Kidney (tissue), 22 donors: Measurements from ENCODE around the gene PALD1. TPM values are rescaled to one million over a fixed set of nuclear protein-coding genes. Genes with fewer than 3 reads are reported as not detected.

Experiments used
- DNase-seq, 5 donors: peaks; one replicate each; pipeline ENCODE4 v3.0.0-alpha.2; 2013 to 2020
- FAIRE-seq: peaks from 2 replicates; lab custom pipeline; 2012; peaks lifted over from hg19 to GRCh38; lab: Jason Lieb, UNC
- H3K27ac ChIP-seq, 2 donors: one replicate each; pipeline ENCODE4 v1.7.0; 2013; ENCODE audit warnings: low read depth in 2 of 2, low read length in 2 of 2, inconsistent platforms in 1 of 2
- H3K27me3 ChIP-seq: one replicate; pipeline ENCODE4 v1.7.1; 2013; ENCODE audit warnings: low read length, inconsistent platforms; ENCODE audit not compliant: control insufficient read depth, insufficient read depth
- H3K36me3 ChIP-seq, 3 donors: one replicate each; pipeline versions ENCODE4 v1.7.0 to v1.7.1; 2013; ENCODE audit warnings: low read length in 3 of 3, control low read depth in 1 of 3, inconsistent platforms in 1 of 3; ENCODE audit not compliant: insufficient read depth in 3 of 3, control insufficient read depth in 2 of 3
- H3K4me1 ChIP-seq, 3 donors: one replicate each; pipeline versions ENCODE4 v1.7.0 to v1.7.1; 2013; ENCODE audit warnings: low read length in 3 of 3, inconsistent platforms in 1 of 3, low read depth in 1 of 3; ENCODE audit not compliant: control insufficient read depth in 2 of 3, insufficient read depth in 2 of 3
- H3K4me3 ChIP-seq, 3 donors: one replicate each; pipeline versions ENCODE4 v1.7.0 to v1.8.1; 2013; ENCODE audit warnings: low read length in 3 of 3, control low read depth in 1 of 3, inconsistent platforms in 1 of 3
- H3K9ac ChIP-seq, 3 donors: one replicate each; pipeline versions ENCODE4 v1.7.0 to v1.7.1; 2013; ENCODE audit warnings: low read length in 3 of 3, control low read depth in 1 of 3, inconsistent platforms in 1 of 3
- H3K9me3 ChIP-seq, 3 donors: one replicate each; pipeline versions ENCODE4 v1.7.0 to v1.7.1; 2013; ENCODE audit warnings: low read length in 3 of 3, control low read depth in 1 of 3, inconsistent platforms in 1 of 3; ENCODE audit not compliant: control insufficient read depth in 2 of 3, insufficient read depth in 1 of 3
- CTCF ChIP-seq: IDR thresholded peaks from 3 replicates; pipeline ENCODE4 v1.5.1; 2012; ENCODE audit warnings: mild to moderate bottlenecking, moderate library complexity, borderline replicate concordance; ENCODE audit not compliant: insufficient read depth; ENCODE audit errors: extremely low read depth
- intact Hi-C: fragments of 100-400 bp; cut with DNase I; formaldehyde crosslinking; loops from one replicate; pipeline ENCODE4 v1.11.1; 2022
- long read RNA-seq, 10 donors: library from polyadenylated mRNA in 1 of 10; unstranded in 1 of 10; transcript quantifications; one replicate each; pipeline ENCODE4 v2.0.0 and lab custom pipeline, GENCODE V29; 2021 to 2026
- polyA plus RNA-seq: library from polyadenylated mRNA; stranded (reverse); fragments of 350-450 nt; fragmentation: Illumina TruSeq; extraction: RNeasy Lipid Tissue Mini Kit (QIAGEN cat#74804); gene quantifications from one replicate; pipeline ENCODE4 v1.2.3, GENCODE V29; 2014; ENCODE audit warnings: low read depth, low replicate concordance; ENCODE audit not compliant: insufficient read depth
- total RNA-seq: library from RNA; stranded (reverse); fragmentation: NEBNext Ultra II Directional; extraction: Animal tissue kit (Norgen Biotek cat#: 25700); gene quantifications from one replicate; pipeline ENCODE4 v1.2.1, GENCODE V29; 2021
- donor health status: control.
- donor health status: control.
- donor health status: control.
- donor health status: control.
- donor health status: control.
- donor health status: DM: yes; HTN: yes; CAD: no.
- donor health status: Normal renal cell carcinoma (clear cell type).

Gene PALD1
- total RNA-seq (14.4 TPM), polyA plus RNA-seq (3.0 TPM)
- long read RNA-seq, donor 1, full-length matches to known transcripts: 1 of 6 reads
- long read RNA-seq, donor 1, partial matches to known transcripts: 5 of 6 reads
- long read RNA-seq, donor 1, other reads (novel, unspliced or antisense): 0 of 6 reads
- long read RNA-seq, donor 2: 0 reads
- long read RNA-seq, donor 3, full-length matches to known transcripts: 1 of 1 reads
- long read RNA-seq, donor 3, partial matches to known transcripts: 0 of 1 reads
- long read RNA-seq, donor 3, other reads (novel, unspliced or antisense): 0 of 1 reads
- long read RNA-seq, donor 4: 0 reads
- long read RNA-seq, donor 5: 0 reads
- long read RNA-seq, donor 6: 0 reads
- long read RNA-seq, donor 7, full-length matches to known transcripts: 1 of 9 reads
- long read RNA-seq, donor 7, partial matches to known transcripts: 5 of 9 reads
- long read RNA-seq, donor 7, other reads (novel, unspliced or antisense): 3 of 9 reads
- long read RNA-seq, donor 8, full-length matches to known transcripts: 1 of 1 reads
- long read RNA-seq, donor 8, partial matches to known transcripts: 0 of 1 reads
- long read RNA-seq, donor 8, other reads (novel, unspliced or antisense): 0 of 1 reads
- long read RNA-seq, donor 9: 0 reads
- long read RNA-seq, donor 10: 0 reads

GRCh38 chr10:70478191-70479164 is at the start of gene PALD1:
PALD1 (plus strand) TSS chr10:70478767; CDS start chr10:70525952, 47,185 bp downstream.
- FAIRE-seq (no peak), DNase-seq (peak; percentile 81 to 93 (median 83))
- peak within 1 kb of the TSS; percentile 32 to 57 for H3K27ac ChIP-seq
- TF ChIP-seq CTCF: no peak
- H3K9ac ChIP-seq: peak within 1 kb of the TSS in 2 of 3 donors; percentile 48 to 59
- peaks cover 0 to 23% (median 0%) of the 10 kb centered on the region in 3 donors for H3K4me1 ChIP-seq
- no peaks in the 10 kb centered on the region for H3K9me3 ChIP-seq
- intact Hi-C loops: no loop called here
- no peaks in the 10 kb centered on the region for H3K27me3 ChIP-seq
- H3K4me3 ChIP-seq: peak within 1 kb of the TSS; percentile 46 to 67 (median 66)
- H3K36me3 ChIP-seq: no peaks in the 10 kb centered on the region

- H3K4me1 ChIP-seq: peaks cover 3 to 14% (median 4%) of the 10 kb centered on the region in 3 donors
- TF ChIP-seq CTCF: peak; percentile 27
Observed at GRCh38 chr10:70430493-70431445, 47.8 kb upstream of the PALD1 start.

GRCh38 chr10:70432101-70432500 is 46.5 kb upstream of the PALD1 start:
- no peak overlapping the region for H3K9ac ChIP-seq
- H3K9me3 ChIP-seq: no peaks in the 10 kb centered on the region
- peaks cover 0 to 20% (median 2%) of the 10 kb centered on the region in 3 donors for H3K36me3 ChIP-seq
- no peak for DNase-seq
- H3K27ac ChIP-seq: no peak overlapping the region
- no peak for TF ChIP-seq CTCF
- peaks cover 3 to 14% (median 4%) of the 10 kb centered on the region in 3 donors for H3K4me1 ChIP-seq
- FAIRE-seq: no peak
- intact Hi-C loops: no loop called here
- H3K4me3 ChIP-seq: no peak overlapping the region
- no peaks in the 10 kb centered on the region for H3K27me3 ChIP-seq

More at GRCh38 chr10:70430493-70431445, 47.8 kb upstream of the PALD1 start:
- H3K27ac ChIP-seq: peak overlapping the region; percentile 44 to 87
- H3K4me3 ChIP-seq: no peak overlapping the region
- intact Hi-C loops: no loop called here
- FAIRE-seq: peak; percentile 30
- no peaks in the 10 kb centered on the region for H3K9me3 ChIP-seq
- peaks cover 0 to 27% (median 6%) of the 10 kb centered on the region in 3 donors for H3K36me3 ChIP-seq
- H3K9ac ChIP-seq: no peak overlapping the region
- no peaks in the 10 kb centered on the region for H3K27me3 ChIP-seq
- peak in 4 of 5 donors; percentile 64 to 90 (median 74) for DNase-seq
